Lower lobe of right lung (tissue), 2 donors: Measurements from ENCODE around the gene CYP4F12. TPM values are rescaled to one million over a fixed set of nuclear protein-coding genes. Genes with fewer than 3 reads are reported as not detected.

Experiments used
- ATAC-seq, 2 donors: fragments of 200-7000 bp; cut with Tn5 transposase; one replicate each; pipeline ENCODE4 v1.9.1; 2020 to 2022; ENCODE audit warnings: mild to moderate bottlenecking in 2 of 2, moderate library complexity in 2 of 2
- DNase-seq: peaks from one replicate; pipeline ENCODE4 v3.0.0-alpha.2; 2020
- H3K27ac ChIP-seq: fragments of 200-600 bp; one replicate; pipeline ENCODE4 v1.8.0; 2022
- H3K27me3 ChIP-seq: fragments of 200-600 bp; one replicate; pipeline ENCODE4 v1.8.0; 2022; ENCODE audit warnings: low read depth
- H3K36me3 ChIP-seq: fragments of 200-600 bp; one replicate; pipeline ENCODE4 v1.8.0; 2022; ENCODE audit warnings: mild to moderate bottlenecking
- H3K4me1 ChIP-seq: fragments of 200-600 bp; one replicate; pipeline ENCODE4 v1.8.0; 2022
- H3K4me3 ChIP-seq: fragments of 200-600 bp; one replicate; pipeline ENCODE4 v1.8.0; 2022; ENCODE audit warnings: mild to moderate bottlenecking
- H3K9me3 ChIP-seq: fragments of 200-600 bp; one replicate; pipeline ENCODE4 v1.8.0; 2022
- intact Hi-C: fragments of 100-400 bp; cut with DNase I; formaldehyde crosslinking; loops from one replicate; pipeline ENCODE4 v1.11.0; 2022
- long read RNA-seq: library from polyadenylated mRNA; unstranded; transcript quantifications from one replicate; pipeline ENCODE4 v2.0.0, GENCODE V29; 2021
- total RNA-seq: library from RNA; stranded (reverse); fragmentation: NEBNext Ultra II Directional; extraction: Animal tissue kit (Norgen Biotek cat#: 25700); gene quantifications from one replicate; pipeline ENCODE4 v1.2.1, GENCODE V29; 2021
- TF ChIP-seq, protein P1 (sequence below): fragments of 200-600 bp; IDR thresholded peaks from one replicate; pipeline ENCODE4 v1.8.0; 2022; ENCODE audit warnings: antibody characterized with exemption, mild to moderate bottlenecking
- donor health status: DM: no; HTN: yes; CAD: no; lungs with severe emphysema.

CYP4F12 gene, protein sequence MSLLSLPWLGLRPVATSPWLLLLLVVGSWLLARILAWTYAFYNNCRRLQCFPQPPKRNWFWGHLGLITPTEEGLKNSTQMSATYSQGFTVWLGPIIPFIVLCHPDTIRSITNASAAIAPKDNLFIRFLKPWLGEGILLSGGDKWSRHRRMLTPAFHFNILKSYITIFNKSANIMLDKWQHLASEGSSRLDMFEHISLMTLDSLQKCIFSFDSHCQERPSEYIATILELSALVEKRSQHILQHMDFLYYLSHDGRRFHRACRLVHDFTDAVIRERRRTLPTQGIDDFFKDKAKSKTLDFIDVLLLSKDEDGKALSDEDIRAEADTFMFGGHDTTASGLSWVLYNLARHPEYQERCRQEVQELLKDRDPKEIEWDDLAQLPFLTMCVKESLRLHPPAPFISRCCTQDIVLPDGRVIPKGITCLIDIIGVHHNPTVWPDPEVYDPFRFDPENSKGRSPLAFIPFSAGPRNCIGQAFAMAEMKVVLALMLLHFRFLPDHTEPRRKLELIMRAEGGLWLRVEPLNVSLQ
- 4.5 TPM for total RNA-seq
- long read RNA-seq, partial matches to known transcripts: 0 of 9 reads
- long read RNA-seq, other reads (novel, unspliced or antisense): 6 of 9 reads

GRCh38 chr19:15672580-15673175 lies at the start of gene CYP4F12:
Gene CYP4F12 (plus strand): TSS chr19:15673087. CDS start chr19:15673530, 443 bp downstream.
- Histone ChIP-seq H3K9me3 (no peaks in the 10 kb centered on the region), H3K27me3 (peaks cover 4% of the 10 kb centered on the region), H3K36me3 (no peaks in the 10 kb centered on the region), H3K4me3 (peak within 1 kb of the TSS; percentile 12), H3K4me1 (peaks cover 10% of the 10 kb centered on the region), H3K27ac (peak within 1 kb of the TSS; percentile 62)
- TF ChIP-seq, protein P1, sequence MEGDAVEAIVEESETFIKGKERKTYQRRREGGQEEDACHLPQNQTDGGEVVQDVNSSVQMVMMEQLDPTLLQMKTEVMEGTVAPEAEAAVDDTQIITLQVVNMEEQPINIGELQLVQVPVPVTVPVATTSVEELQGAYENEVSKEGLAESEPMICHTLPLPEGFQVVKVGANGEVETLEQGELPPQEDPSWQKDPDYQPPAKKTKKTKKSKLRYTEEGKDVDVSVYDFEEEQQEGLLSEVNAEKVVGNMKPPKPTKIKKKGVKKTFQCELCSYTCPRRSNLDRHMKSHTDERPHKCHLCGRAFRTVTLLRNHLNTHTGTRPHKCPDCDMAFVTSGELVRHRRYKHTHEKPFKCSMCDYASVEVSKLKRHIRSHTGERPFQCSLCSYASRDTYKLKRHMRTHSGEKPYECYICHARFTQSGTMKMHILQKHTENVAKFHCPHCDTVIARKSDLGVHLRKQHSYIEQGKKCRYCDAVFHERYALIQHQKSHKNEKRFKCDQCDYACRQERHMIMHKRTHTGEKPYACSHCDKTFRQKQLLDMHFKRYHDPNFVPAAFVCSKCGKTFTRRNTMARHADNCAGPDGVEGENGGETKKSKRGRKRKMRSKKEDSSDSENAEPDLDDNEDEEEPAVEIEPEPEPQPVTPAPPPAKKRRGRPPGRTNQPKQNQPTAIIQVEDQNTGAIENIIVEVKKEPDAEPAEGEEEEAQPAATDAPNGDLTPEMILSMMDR: no peak
- DNase-seq: peak; percentile 79
- intact Hi-C loops: no loop called here
- peak; percentile 88 for ATAC-seq

GRCh38 chr19:15623711-15624318 lies 49.1 kb upstream of the CYP4F12 start:
- H3K4me3 ChIP-seq: no peak overlapping the region
- H3K36me3 ChIP-seq: no peaks in the 10 kb centered on the region
- intact Hi-C loops: no loop called here
- H3K27ac ChIP-seq: no peak overlapping the region
- ATAC-seq: no peak
- peaks cover 23% of the 10 kb centered on the region for H3K27me3 ChIP-seq
- no peak for DNase-seq
- TF ChIP-seq, protein P1: no peak
- H3K9me3 ChIP-seq: no peaks in the 10 kb centered on the region
- H3K4me1 ChIP-seq: no peaks in the 10 kb centered on the region

- intact Hi-C loops: no loop called here
- H3K36me3 ChIP-seq: no peaks in the 10 kb centered on the region
These were observed 44.5 kb upstream of the CYP4F12 start for GRCh38 chr19:15628236-15629002.

DNA sequence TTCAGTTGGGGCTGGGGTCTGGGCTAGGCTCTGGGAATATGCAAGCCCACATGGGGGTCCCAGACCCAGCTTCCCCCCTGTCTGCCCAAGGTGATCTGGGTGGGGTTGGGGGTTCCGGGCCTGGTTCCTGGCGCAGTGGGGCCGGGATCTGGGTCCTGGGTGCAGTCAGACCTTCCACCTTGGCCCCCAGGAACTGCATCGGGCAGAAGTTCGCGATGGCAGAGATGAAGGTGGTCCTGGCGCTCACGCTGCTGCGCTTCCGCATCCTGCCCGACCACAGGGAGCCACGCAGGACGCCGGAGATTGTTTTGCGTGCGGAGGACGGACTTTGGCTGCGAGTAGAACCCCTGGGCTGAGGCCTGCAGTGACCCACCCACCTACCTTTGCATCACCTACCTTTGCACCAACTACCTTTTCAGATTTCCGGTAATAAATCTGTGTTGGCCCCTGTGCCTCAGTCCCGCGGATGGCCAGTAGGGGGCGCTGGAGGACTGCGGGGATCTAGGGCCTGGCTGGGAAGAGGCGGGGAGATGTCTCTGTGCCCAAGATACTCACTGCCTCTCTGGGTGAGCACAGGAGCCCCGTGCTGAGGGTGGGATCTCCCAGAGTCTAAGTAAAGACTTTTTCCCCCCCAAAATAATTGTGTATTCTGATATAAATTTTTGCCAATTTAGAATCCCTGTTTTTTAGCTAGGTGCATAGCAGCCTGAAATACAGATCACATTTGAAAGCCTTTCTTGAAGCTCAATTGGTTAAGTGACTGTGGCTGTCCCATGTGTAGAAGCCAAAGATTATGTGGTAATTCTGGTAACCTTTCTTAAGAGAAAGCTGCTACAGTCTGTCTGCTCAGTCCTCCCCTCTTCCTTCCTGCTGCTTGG lies 43.6 kb upstream of the CYP4F12 start:
- Histone ChIP-seq H3K4me3 (no peak overlapping the region), H3K36me3 (no peaks in the 10 kb centered on the region), H3K27me3 (peaks cover 18% of the 10 kb centered on the region), H3K4me1 (no peaks in the 10 kb centered on the region), H3K27ac (no peak overlapping the region), H3K9me3 (no peaks in the 10 kb centered on the region)
- TF ChIP-seq, protein P1: peak; percentile 96
- intact Hi-C loops: no loop called here
- ATAC-seq: peak; percentile 92 to 95
- DNase-seq: peak; percentile 87

More at GRCh38 chr19:15628236-15629002, 44.5 kb upstream of the CYP4F12 start:
- Histone ChIP-seq H3K9me3 (no peaks in the 10 kb centered on the region), H3K27me3 (peaks cover 25% of the 10 kb centered on the region), H3K4me3 (no peak overlapping the region), H3K27ac (no peak overlapping the region), H3K4me1 (no peaks in the 10 kb centered on the region)
- DNase-seq (no peak), ATAC-seq (no peak)
- TF ChIP-seq, protein P1: no peak
